ENCODE results near the gene NUTM2F. TPM values are rescaled to one million over a fixed set of nuclear protein-coding genes. Genes with fewer than 3 reads are reported as not detected.

Gene NUTM2F
- total RNA-seq, 8 experiments from 2014 or later = 0.17 to 1.0 (median 0.50) TPM; not detected in 3

Other genes with a start within 250 kb of the NUTM2F start
- 10 to 100 TPM in 6 of 8 experiments, 1 to 10 TPM in 2; 8.0 to 16.5 (median 13.2) TPM for gene PTPDC1, start 244.2 kb downstream of the NUTM2F start, total RNA-seq
- gene ZNF169, start 69.3 kb downstream of the NUTM2F start, total RNA-seq = 10 to 100 TPM in 1 of 8 experiments, 1 to 10 TPM in 7; 3.0 to 11.9 (median 4.9) TPM
- gene PCAT7, start 226.4 kb upstream of the NUTM2F start, total RNA-seq = 10 to 100 TPM in 1 of 8 experiments, 1 to 10 TPM in 3, under 1 TPM in 3, not detected in 1; 0.15 to 18.0 (median 5.3) TPM

All from motor neuron (in vitro differentiated cells).